HEK293 (cell line): ENCODE measurements around the gene CATSPER1.
A peak's percentile ranks its signal among the peaks of the same experiment; 100 is the strongest.

ENCODE experiments used
- CTCF ChIA-PET: fragments of 350-600 bp; formaldehyde crosslinking; extraction: SDS; loops from one replicate; lab custom pipeline; 2021; ENCODE audit warnings: antibody characterized with exemption; lab: Yijun Ruan, JAX
- POLR2A ChIA-PET: fragments of 300-600 bp; formaldehyde crosslinking; extraction: SDS; loops from one replicate; lab custom pipeline; 2020; ENCODE audit warnings: antibody characterized with exemption, inconsistent platforms; lab: Yijun Ruan, JAX
- H3K27ac ChIP-seq: fragments of 200-500 bp; sonication (Bioruptor generic); 2 replicates; pipeline ENCODE4 v1.5.1; 2014; ENCODE audit warnings: low read depth, low read length, control low read depth, inconsistent platforms; ENCODE audit errors: extremely low read depth
- H3K36me3 ChIP-seq, 2 experiments: fragments of 200-500 bp in 1 of 2; sonication (Bioruptor generic) in 1 of 2; 1 replicate in 1 of 2; 2 replicates in 1 of 2; pipeline ENCODE4 v1.5.1; 2014 to 2017; ENCODE audit warnings: inconsistent platforms in 2 of 2, low read length in 2 of 2; ENCODE audit not compliant: control insufficient read depth in 2 of 2, insufficient read depth in 1 of 2
- H3K4me1 ChIP-seq: fragments of 200-500 bp; sonication (Bioruptor generic); 2 replicates; pipeline ENCODE4 v1.5.1; 2014; ENCODE audit warnings: mild to moderate bottlenecking, low read length, inconsistent platforms; ENCODE audit not compliant: control insufficient read depth, insufficient read depth
- H3K4me3 ChIP-seq: 2 replicates; pipeline ENCODE4 v1.5.1; 2011; ENCODE audit warnings: low read depth, mild to moderate bottlenecking, control low read depth, low read length, moderate library complexity
- H3K9me3 ChIP-seq: fragments of 200-500 bp; sonication (Bioruptor generic); 2 replicates; pipeline ENCODE4 v1.5.1; 2014; ENCODE audit warnings: low read depth, low read length, inconsistent platforms; ENCODE audit not compliant: control insufficient read depth, insufficient read depth
- GLI4 ChIP-seq: fragments of 450-650 bp; formaldehyde crosslinking; IDR thresholded peaks from 2 replicates; pipeline ENCODE4 v1.5.1; 2016; ENCODE audit warnings: missing biosample characterization, missing genetic modification characterization
- GLIS1 ChIP-seq: fragments of 450-650 bp; formaldehyde crosslinking; IDR thresholded peaks from 2 replicates; pipeline ENCODE4 v1.5.1; 2016; ENCODE audit warnings: missing biosample characterization, missing genetic modification characterization
- HIC1 ChIP-seq: fragments of 450-650 bp; formaldehyde crosslinking; IDR thresholded peaks from 2 replicates; pipeline ENCODE4 v1.5.1; 2016; ENCODE audit warnings: missing biosample characterization, missing genetic modification characterization
- IKZF3 ChIP-seq: fragments of 450-650 bp; IDR thresholded peaks from 2 replicates; pipeline ENCODE4 v1.5.0; 2018; ENCODE audit warnings: missing biosample characterization, mild to moderate bottlenecking, missing genetic modification characterization, moderate library complexity
- REST ChIP-seq: fragments of 450-650 bp; formaldehyde crosslinking; IDR thresholded peaks from 2 replicates; pipeline ENCODE4 v1.5.1; 2016; ENCODE audit warnings: missing biosample characterization, missing genetic modification characterization
- SP2 ChIP-seq: fragments of 450-650 bp; formaldehyde crosslinking; IDR thresholded peaks from 2 replicates; pipeline ENCODE4 v1.5.1; 2016; ENCODE audit warnings: missing biosample characterization, missing genetic modification characterization
- YY1 ChIP-seq: fragments of 450-650 bp; formaldehyde crosslinking; IDR thresholded peaks from 2 replicates; pipeline ENCODE4 v1.5.1; 2018; ENCODE audit warnings: missing biosample characterization, missing genetic modification characterization
- ZNF133 ChIP-seq: fragments of 450-650 bp; formaldehyde crosslinking; IDR thresholded peaks from 2 replicates; pipeline ENCODE4 v1.5.1; 2016; ENCODE audit warnings: missing biosample characterization, missing genetic modification characterization
- ZNF335 ChIP-seq: fragments of 450-650 bp; formaldehyde crosslinking; conservative IDR thresholded peaks from 2 replicates; pipeline ENCODE4 v1.5.1; 2016; ENCODE audit warnings: missing biosample characterization, missing genetic modification characterization
- ZNF366 ChIP-seq: fragments of 450-650 bp; formaldehyde crosslinking; conservative IDR thresholded peaks from 2 replicates; pipeline ENCODE4 v1.5.1; 2016; ENCODE audit warnings: missing biosample characterization, missing genetic modification characterization
- ZNF398 ChIP-seq: fragments of 450-650 bp; formaldehyde crosslinking; IDR thresholded peaks from 2 replicates; pipeline ENCODE4 v1.5.1; 2017; ENCODE audit warnings: missing biosample characterization, missing genetic modification characterization
- ZNF600 ChIP-seq: fragments of 450-650 bp; formaldehyde crosslinking; IDR thresholded peaks from 2 replicates; pipeline ENCODE4 v1.5.1; 2016; ENCODE audit warnings: missing biosample characterization, missing genetic modification characterization
- ZNF654 ChIP-seq: fragments of 450-650 bp; formaldehyde crosslinking; IDR thresholded peaks from 2 replicates; pipeline ENCODE4 v1.5.1; 2016; ENCODE audit warnings: low read depth, missing biosample characterization, missing genetic modification characterization
- TF ChIP-seq, protein P1 (sequence below): fragments of 450-650 bp; formaldehyde crosslinking; IDR thresholded peaks from 2 replicates; pipeline ENCODE4 v1.5.1; 2017; ENCODE audit warnings: missing biosample characterization, mild to moderate bottlenecking, missing genetic modification characterization, moderate library complexity

The CATSPER1 gene

GRCh38 chr11:66013762-66014100, 12.5 kb downstream of the CATSPER1 start:
- CTCF ChIA-PET = interaction anchor here (2.0 kb wide), 1 partner anchor 9 kb away, joined by 9 read pairs; no protein-coding TSS in a partner anchor

DNA sequence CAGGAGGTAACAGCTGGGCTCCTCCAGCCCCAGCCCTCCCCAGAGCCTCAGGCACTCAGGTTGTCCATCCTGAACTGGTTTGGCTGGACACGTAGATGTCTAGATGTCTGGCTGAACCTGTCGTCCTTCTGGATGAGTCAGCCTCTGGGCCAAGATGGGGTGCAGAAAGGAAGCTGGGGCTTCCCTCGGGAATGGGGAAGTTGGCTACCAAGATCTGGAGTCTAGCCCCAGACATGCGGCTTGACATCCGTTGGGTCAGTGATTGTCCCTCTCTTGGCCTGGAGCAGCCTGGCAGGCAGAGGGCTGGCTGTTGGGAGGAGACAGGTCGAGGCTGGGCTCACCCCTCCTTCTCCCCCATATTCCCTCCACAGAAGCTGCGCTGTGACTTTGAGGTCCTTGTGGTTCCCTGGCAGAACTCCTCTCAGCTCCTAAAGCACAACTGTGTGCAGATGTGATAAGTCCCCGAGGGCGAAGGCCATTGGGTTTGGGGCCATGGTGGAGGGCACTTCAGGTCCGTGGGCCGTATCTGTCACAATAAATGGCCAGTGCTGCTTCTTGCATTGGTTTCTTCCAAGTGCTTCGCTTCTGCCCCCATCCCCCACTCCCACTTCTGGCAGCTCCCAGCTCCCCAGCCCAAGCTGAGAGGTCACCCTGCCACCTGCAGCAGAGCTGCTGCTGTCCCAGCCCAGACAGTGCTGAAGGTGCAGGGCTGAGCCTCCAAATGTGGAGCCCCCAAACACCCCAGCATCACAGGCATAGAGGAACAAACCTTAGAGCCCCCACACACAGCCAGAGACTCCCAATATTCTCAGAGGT, 13.1 kb downstream of the CATSPER1 start:
- no peak overlapping the region for H3K27ac ChIP-seq
- ChIA-PET POLR2A (interaction anchor here (1.0 to 1.2 kb wide), 2 partner anchors 9 to 11 kb away, joined by 3 to 4 read pairs; partner anchors contain the start of genes BANF1 and EIF1AD), CTCF (interaction anchor here (0.7 to 2.0 kb wide), 3 partner anchors 9 to 234 kb away, joined by 3 to 9 read pairs (median 5); no protein-coding TSS in a partner anchor)

More at GRCh38 chr11:66013762-66014100, 12.5 kb downstream of the CATSPER1 start:
- no peak overlapping the region for H3K27ac ChIP-seq
- TF ChIP-seq YY1 (tag by site-specific recombination) (no peak), ZNF654 (tag by site-specific recombination) (no peak), GLI4 (tag by site-specific recombination) (no peak), ZNF398 (tag by site-specific recombination) (no peak), ZNF366 (no peak), GLIS1 (tag by site-specific recombination) (no peak), ZNF133 (tag by site-specific recombination) (no peak), ZNF600 (tag by site-specific recombination) (no peak), ZNF335 (tag by site-specific recombination) (no peak), SP2 (tag by site-specific recombination) (no peak), HIC1 (no peak)
- TF ChIP-seq, protein P1, sequence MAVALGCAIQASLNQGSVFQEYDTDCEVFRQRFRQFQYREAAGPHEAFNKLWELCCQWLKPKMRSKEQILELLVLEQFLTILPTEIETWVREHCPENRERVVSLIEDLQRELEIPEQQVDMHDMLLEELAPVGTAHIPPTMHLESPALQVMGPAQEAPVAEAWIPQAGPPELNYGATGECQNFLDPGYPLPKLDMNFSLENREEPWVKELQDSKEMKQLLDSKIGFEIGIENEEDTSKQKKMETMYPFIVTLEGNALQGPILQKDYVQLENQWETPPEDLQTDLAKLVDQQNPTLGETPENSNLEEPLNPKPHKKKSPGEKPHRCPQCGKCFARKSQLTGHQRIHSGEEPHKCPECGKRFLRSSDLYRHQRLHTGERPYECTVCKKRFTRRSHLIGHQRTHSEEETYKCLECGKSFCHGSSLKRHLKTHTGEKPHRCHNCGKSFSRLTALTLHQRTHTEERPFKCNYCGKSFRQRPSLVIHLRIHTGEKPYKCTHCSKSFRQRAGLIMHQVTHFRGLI (tag by site-specific recombination) = no peak
- no peaks in the 10 kb centered on the region for H3K4me1 ChIP-seq
- H3K4me3 ChIP-seq = no peak overlapping the region
- H3K36me3 ChIP-seq = no peaks in the 10 kb centered on the region
- no peaks in the 10 kb centered on the region for H3K9me3 ChIP-seq
- POLR2A ChIA-PET = interaction anchor here (1.2 kb wide), 1 partner anchor 8 kb away, joined by 4 read pairs; no protein-coding TSS in a partner anchor

More for the DNA sequence above, 13.1 kb downstream of the CATSPER1 start:
- Histone ChIP-seq H3K4me1 (no peaks in the 10 kb centered on the region), H3K36me3 (no peaks in the 10 kb centered on the region), H3K4me3 (no peak overlapping the region), H3K9me3 (no peaks in the 10 kb centered on the region)
- TF ChIP-seq REST (tag by site-specific recombination) (peak; percentile 84), IKZF3 (no peak)
